K562 (cell line): ENCODE measurements around the gene SERF2.

ENCODE experiments used
- MYBL2 ChIP-seq, 2 experiments: fragments of 450-650 bp in 1 of 2; sonication (generic) in 1 of 2; formaldehyde crosslinking in 1 of 2; IDR thresholded peaks; 2 replicates each; pipeline versions ENCODE4 v1.6.1 to v1.8.1; 2017 to 2022; ENCODE audit warnings: borderline replicate concordance in 1 of 2, inconsistent platforms in 1 of 2, low read depth in 1 of 2, mild to moderate bottlenecking in 1 of 2, missing genetic modification reagents in 1 of 2, moderate library complexity in 1 of 2
- POLR2A ChIP-seq: fragments of 450-650 bp; conservative IDR thresholded peaks from 2 replicates; pipeline ENCODE4 v1.6.1; 2016
- ZNF780A ChIP-seq: fragments of 250-450 bp; sonication (Bioruptor Pico); IDR thresholded peaks from 2 replicates; pipeline ENCODE4 v1.5.0; 2021; ENCODE audit warnings: mild to moderate bottlenecking
- TF ChIP-seq, protein P1 (sequence below): sonication (generic); formaldehyde crosslinking; IDR thresholded peaks from 2 replicates; pipeline ENCODE4 v1.8.0; 2022; ENCODE audit warnings: missing genetic modification reagents, mild to moderate bottlenecking, borderline replicate concordance

DNA sequence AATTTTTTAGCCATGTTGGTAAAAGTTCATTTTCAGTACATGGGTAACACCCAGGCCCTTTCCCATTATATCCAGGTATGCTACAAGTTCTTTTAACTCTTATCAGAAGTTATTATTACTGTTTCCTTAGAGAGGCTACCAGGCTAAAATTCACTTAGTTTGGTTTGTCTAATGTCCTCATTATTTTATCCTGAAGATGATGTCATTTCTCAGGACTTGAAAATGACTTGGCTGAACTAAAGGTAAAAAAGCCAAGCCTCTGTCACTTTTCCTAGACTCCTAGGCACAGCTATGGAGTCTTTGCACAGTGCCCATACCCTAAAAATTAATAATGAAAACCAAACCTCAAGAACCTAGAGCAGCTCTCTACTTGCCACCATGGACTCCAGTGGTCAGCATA, 19.5 kb upstream of the SERF2 start:
- TF ChIP-seq, protein P1, sequence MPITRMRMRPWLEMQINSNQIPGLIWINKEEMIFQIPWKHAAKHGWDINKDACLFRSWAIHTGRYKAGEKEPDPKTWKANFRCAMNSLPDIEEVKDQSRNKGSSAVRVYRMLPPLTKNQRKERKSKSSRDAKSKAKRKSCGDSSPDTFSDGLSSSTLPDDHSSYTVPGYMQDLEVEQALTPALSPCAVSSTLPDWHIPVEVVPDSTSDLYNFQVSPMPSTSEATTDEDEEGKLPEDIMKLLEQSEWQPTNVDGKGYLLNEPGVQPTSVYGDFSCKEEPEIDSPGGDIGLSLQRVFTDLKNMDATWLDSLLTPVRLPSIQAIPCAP: no peak
- TF ChIP-seq MYBL2 (IDR thresholded peaks at IDR 0.05; ENCODE audit: low read depth): no peak
- TF ChIP-seq MYBL2 (CRISPR knock-in tag; IDR thresholded peaks at IDR 0.05; ENCODE audit: borderline replicate concordance): no peak
- TF ChIP-seq POLR2A: no peak
- no peak for TF ChIP-seq ZNF780A (CRISPR knock-in tag)
